Activated B cell treated with CpG ODN at 0.5 μM for 24 hours (primary cell): Measurements from ENCODE around the gene PPP6R3. TPM values are rescaled to one million over a fixed set of nuclear protein-coding genes. Genes with fewer than 3 reads are reported as not detected.
A peak's percentile ranks its signal among the peaks of the same experiment; 100 is the strongest.

Experiments
- ATAC-seq: fragments of 200-7000 bp; cut with Tn5 transposase; one replicate; pipeline ENCODE4 v1.10.0; 2021; ENCODE audit warnings: low read depth, mild to moderate bottlenecking, moderate library complexity
- CTCF ChIA-PET: fragments of 350-600 bp; sonication (Branson Sonifier 250); formaldehyde crosslinking; loops from one replicate; lab custom pipeline; 2021; ENCODE audit warnings: antibody characterized with exemption; lab: Charles Lee
- POLR2A ChIA-PET: fragments of 350-600 bp; sonication (Branson Sonifier 250); formaldehyde crosslinking; loops from one replicate; lab custom pipeline; 2021; ENCODE audit warnings: antibody characterized with exemption; lab: Charles Lee
- DNase-seq: peaks from one replicate; pipeline ENCODE4 v3.0.0; 2022
- H3K27ac Mint-ChIP-seq: one replicate; pipeline ENCODE4 v1.8.0; 2020; ENCODE audit warnings: mixed read lengths
- H3K27me3 Mint-ChIP-seq: one replicate; pipeline ENCODE4 v1.8.0; 2021; ENCODE audit warnings: mixed read lengths
- H3K36me3 Mint-ChIP-seq: one replicate; pipeline ENCODE4 v1.8.0; 2021; ENCODE audit warnings: low read depth, mixed read lengths
- H3K4me1 Mint-ChIP-seq: one replicate; pipeline ENCODE4 v1.8.0; 2021; ENCODE audit warnings: mixed read lengths
- H3K4me3 Mint-ChIP-seq: one replicate; pipeline ENCODE4 v1.8.0; 2020; ENCODE audit warnings: mild to moderate bottlenecking, mixed read lengths
- H3K9me3 Mint-ChIP-seq: one replicate; pipeline ENCODE4 v1.8.0; 2020; ENCODE audit warnings: mixed read lengths
- CTCF ChIP-seq: fragments of 200-600 bp; IDR thresholded peaks from one replicate; pipeline ENCODE4 v1.8.0; 2022; ENCODE audit warnings: antibody characterized with exemption, mild to moderate bottlenecking
- intact Hi-C: fragments of 100-400 bp; cut with micrococcal nuclease; formaldehyde crosslinking; loops from one replicate; pipeline ENCODE4 v1.15.1; 2024
- total RNA-seq: library from RNA; stranded (reverse); gene quantifications from 2 replicates; pipeline ENCODE4 v1.2.3, GENCODE V29; 2022

The PPP6R3 gene
- total RNA-seq, 1 donor from 2014 or later = 147 TPM

DNA sequence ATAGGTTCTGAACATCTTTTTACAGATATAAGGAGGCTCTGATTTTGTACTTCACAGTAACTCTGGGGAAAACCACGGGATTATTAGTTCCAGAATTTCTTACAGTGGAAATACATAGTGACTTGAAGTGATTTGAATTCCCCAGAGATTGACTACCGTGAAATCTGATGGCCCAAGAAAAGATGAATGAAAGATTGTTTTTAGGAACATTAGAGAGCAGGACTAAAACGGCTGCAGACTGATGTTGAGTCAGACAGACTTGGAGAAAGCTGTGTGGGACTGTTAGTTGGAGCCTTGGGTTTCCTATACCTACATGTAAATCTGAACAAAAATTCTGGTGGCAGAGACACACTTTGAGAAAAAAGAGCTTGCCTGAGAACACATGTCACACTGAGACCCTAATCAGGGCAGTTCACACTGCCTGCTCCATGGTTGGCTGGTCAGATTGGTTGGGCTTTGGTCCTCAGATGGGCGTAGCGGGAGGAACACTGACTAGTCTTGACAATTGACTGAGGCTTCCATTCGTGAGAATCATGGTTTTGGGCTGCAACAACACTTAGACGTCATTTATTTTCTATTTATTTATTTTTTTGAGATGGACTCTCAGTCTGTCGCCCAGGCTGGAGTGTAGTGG, 6.8 kb downstream of the PPP6R3 start:
- H3K27me3 Mint-ChIP-seq = no peaks in the 10 kb centered on the region
- POLR2A ChIA-PET = interaction anchor here (0.6 kb wide), 1 partner anchor 1175 kb away, joined by 8 read pairs; no protein-coding TSS in a partner anchor
- CTCF ChIA-PET = no interaction called here
- DNase-seq (no peak), ATAC-seq (no peak)
- H3K4me1 Mint-ChIP-seq = peaks cover 90% of the 10 kb centered on the region
- H3K4me3 Mint-ChIP-seq = peak overlapping the region; percentile 29
- TF ChIP-seq CTCF = no peak
- no peaks in the 10 kb centered on the region for H3K9me3 Mint-ChIP-seq
- H3K36me3 Mint-ChIP-seq = peaks cover 30% of the 10 kb centered on the region
- intact Hi-C loops = loop anchor here (10.0 kb wide), 1 partner anchor 587 kb away; no protein-coding TSS in a partner anchor
- no peak overlapping the region for H3K27ac Mint-ChIP-seq

GRCh38 chr11:68468217-68468828, 7.8 kb downstream of the PPP6R3 start:
- ATAC-seq = peak; percentile 65
- intact Hi-C loops = loop anchor here (10.0 kb wide), 1 partner anchor 586 kb away; no protein-coding TSS in a partner anchor
- peaks cover 36% of the 10 kb centered on the region for H3K36me3 Mint-ChIP-seq
- ChIA-PET CTCF (no interaction called here), POLR2A (no interaction called here)
- peak overlapping the region; percentile 47 for H3K4me3 Mint-ChIP-seq
- H3K27me3 Mint-ChIP-seq = no peaks in the 10 kb centered on the region
- H3K9me3 Mint-ChIP-seq = no peaks in the 10 kb centered on the region
- DNase-seq = no peak
- peaks cover 91% of the 10 kb centered on the region for H3K4me1 Mint-ChIP-seq
- H3K27ac Mint-ChIP-seq = peak overlapping the region; percentile 60
- TF ChIP-seq CTCF = no peak

DNA sequence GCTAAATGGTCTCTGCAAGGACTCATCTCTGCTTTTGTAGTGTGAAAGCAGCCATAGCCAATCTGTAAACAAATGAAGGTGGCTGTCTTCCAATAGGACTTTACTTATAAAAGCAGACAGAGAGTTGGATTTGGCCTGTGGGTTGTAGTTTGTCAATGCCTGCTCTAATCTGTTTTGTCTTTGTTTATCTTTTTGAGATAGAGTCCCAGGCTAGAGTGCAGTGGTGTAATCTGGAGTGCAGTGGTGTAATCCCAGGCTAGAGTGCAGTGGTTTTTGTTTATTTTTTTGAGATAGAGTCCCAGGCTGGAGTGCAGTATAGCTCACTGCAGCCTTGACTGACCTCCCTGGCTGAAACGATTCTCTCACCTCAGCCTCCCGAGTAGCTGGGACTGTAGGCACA, 8.6 kb downstream of the PPP6R3 start:
- no peaks in the 10 kb centered on the region for H3K9me3 Mint-ChIP-seq
- H3K4me1 Mint-ChIP-seq = peaks cover 91% of the 10 kb centered on the region
- ATAC-seq = no peak
- H3K36me3 Mint-ChIP-seq = peaks cover 38% of the 10 kb centered on the region
- CTCF ChIA-PET = no interaction called here
- POLR2A ChIA-PET = interaction anchor here (0.6 to 0.7 kb wide), 2 partner anchors 39 to 189 kb away, joined by 3 to 8 read pairs; no protein-coding TSS in a partner anchor
- no peak overlapping the region for H3K4me3 Mint-ChIP-seq
- TF ChIP-seq CTCF = no peak
- intact Hi-C loops = loop anchor here (10.0 kb wide), 1 partner anchor 586 kb away; no protein-coding TSS in a partner anchor
- no peak overlapping the region for H3K27ac Mint-ChIP-seq
- no peak for DNase-seq
- H3K27me3 Mint-ChIP-seq = no peaks in the 10 kb centered on the region

- H3K4me3 Mint-ChIP-seq = peak overlapping the region; percentile 24
- ChIA-PET POLR2A (interaction anchor here (0.6 to 0.7 kb wide), 2 partner anchors 40 to 190 kb away, joined by 3 to 8 read pairs; no protein-coding TSS in a partner anchor), CTCF (no interaction called here)
- peaks cover 41% of the 10 kb centered on the region for H3K36me3 Mint-ChIP-seq
- DNase-seq (no peak), ATAC-seq (no peak)
- no peak overlapping the region for H3K27ac Mint-ChIP-seq
- peaks cover 90% of the 10 kb centered on the region for H3K4me1 Mint-ChIP-seq
- no peaks in the 10 kb centered on the region for H3K27me3 Mint-ChIP-seq
- intact Hi-C loops = loop anchor here (10.0 kb wide), 1 partner anchor 585 kb away; no protein-coding TSS in a partner anchor
- H3K9me3 Mint-ChIP-seq = no peaks in the 10 kb centered on the region
- TF ChIP-seq CTCF = no peak
These were observed 9.1 kb downstream of the PPP6R3 start for GRCh38 chr11:68469642-68470041.

DNA sequence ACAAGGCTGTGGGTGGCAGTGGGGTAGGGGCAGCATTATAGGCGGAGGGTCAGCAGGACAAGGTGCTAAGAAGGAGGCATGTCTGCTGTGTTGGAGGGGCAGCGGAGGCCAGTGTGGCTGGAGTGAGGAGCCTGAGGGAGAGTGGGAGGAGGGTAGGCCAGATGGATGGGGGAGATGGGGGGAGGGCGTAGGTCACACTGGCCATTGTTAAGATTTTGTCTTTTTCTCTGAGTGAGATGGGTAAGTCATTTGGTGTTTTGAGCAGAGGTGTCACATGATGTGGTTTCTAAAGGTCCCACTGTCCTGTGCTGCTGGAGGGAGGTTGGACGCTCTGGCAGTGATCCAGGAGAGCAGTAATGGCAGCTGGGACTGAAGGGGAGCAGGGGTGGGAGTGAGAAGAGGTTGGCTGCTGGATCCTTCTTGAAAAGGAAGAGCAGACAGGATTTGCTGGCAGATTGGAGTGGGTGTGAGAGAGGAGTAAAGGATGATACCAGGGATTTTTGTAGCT, 9.8 kb downstream of the PPP6R3 start:
- TF ChIP-seq CTCF = no peak
- POLR2A ChIA-PET = interaction anchor here (0.6 to 0.7 kb wide), 2 partner anchors 274 to 1230 kb away, joined by 5 to 13 read pairs; no protein-coding TSS in a partner anchor
- H3K27me3 Mint-ChIP-seq = no peaks in the 10 kb centered on the region
- H3K36me3 Mint-ChIP-seq = peaks cover 43% of the 10 kb centered on the region
- DNase-seq (no peak), ATAC-seq (no peak)
- no peaks in the 10 kb centered on the region for H3K9me3 Mint-ChIP-seq
- H3K4me1 Mint-ChIP-seq = peaks cover 85% of the 10 kb centered on the region
- intact Hi-C loops = no loop called here
- peak overlapping the region; percentile 7 for H3K4me3 Mint-ChIP-seq
- CTCF ChIA-PET = no interaction called here
- peak overlapping the region; percentile 64 for H3K27ac Mint-ChIP-seq
